Bronchial smooth muscle cell (primary cell): ENCODE data around the gene SLC43A1. TPM values are rescaled to one million over a fixed set of nuclear protein-coding genes. Genes with fewer than 3 reads are reported as not detected.

Experiments
- total RNA-seq: library from RNA; depleted of rRNA; stranded (reverse); fragments of >200 nt; gene quantifications from 2 replicates; pipeline ENCODE4 v1.2.1, GENCODE V29; 2014

SLC43A1 gene
- total RNA-seq: 12.0 and 26.4 TPM in 2 replicates

GRCh38 chr11:57515332-57516060 lies at the start of gene SLC43A1:
TSS of gene SLC43A1 (minus strand) at chr11:57515702. CDS start at chr11:57514111, 1,591 bp downstream.

GRCh38 chr11:57536947-57537619 lies 21.6 kb upstream of the SLC43A1 start, which contains the start of gene SMTNL1:
TSS of gene SMTNL1 (plus strand) at chr11:57537595. CDS start at chr11:57542643, 5,048 bp downstream.

DNA sequence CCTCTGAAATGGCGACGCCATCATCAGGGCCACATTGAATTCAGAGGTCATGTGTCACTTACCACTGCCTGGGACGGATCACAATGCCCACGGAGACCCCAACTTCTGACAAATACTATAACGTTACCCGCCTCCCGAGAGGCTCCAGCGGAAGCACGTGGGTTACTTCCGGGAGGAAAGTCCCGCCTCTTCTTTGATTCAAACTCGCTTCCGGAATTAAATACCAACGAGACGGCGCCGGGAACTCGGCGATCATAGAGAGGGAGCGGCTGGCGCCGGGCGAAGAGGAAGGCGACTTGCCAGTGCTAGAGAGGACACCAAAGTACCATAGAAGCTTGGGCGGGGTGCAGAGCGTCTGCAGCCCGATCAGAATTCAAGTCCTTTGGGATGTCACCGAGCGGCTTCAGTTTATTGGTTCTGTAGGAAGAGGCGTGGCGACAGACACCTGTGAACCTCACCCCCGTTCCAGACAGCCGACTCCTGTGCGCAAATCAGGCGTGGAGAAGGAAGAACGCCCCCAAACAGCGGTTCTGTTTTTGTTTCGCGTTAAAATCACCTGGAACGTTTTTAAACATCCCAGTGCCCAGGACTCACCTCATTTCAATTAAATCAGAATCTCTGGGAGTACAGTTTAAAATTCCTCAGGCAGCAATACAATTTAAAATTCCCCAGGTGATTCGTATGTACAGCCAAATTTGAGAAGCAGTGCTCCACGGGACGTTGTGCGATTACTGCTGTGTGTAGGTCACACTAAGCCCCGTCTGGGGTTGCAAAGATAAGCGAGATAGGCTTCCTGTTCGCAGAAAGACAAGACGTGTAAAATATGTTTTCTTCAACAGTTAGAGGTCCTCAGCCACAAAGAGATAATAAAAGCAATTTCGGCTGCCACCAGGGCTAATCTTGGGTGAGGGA lies 15.3 kb upstream of the SLC43A1 start, which contains the start of gene TIMM10:
TIMM10 (minus strand) TSS at position 159 of the 912 bp plus-strand sequence. CDS start 565 bp downstream, outside the sequence.

DNA sequence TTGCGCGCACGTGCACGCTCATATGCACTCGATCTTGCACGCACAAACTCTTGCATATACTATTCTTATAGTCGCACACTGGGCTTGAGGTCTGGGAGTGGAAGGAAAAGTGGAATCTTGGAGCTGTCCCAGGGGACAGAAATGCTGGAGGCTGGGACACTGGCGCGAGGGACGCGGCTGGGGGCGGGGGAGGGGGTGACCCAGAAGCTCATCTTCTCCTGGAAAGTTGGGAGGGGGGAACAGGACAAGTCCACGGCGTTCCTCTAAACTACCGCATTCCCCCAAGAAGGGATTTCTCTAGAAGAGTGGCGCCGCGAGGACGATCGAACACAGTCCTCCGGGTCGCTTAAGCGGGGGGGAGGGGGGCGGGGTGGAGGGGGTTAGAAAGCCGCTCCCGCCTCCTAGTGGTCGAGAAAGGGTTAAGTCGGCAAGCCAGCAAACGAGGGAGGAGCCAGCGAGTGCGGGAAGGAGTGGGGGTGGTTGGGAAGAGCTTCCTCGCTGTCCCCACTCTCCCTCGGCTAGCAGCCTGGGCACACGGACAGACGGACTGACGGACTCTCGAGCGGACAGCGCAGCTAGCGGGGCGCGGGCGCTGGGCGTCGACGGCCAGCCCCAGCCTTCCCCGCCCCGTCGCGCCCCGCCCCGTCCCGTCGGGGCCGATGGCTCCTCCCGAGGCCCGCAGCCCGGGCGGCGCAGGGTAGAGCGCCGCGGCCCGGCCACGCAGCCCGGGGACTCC lies 55.3 kb downstream of the SLC43A1 start, which contains the start of gene RTN4RL2:
RTN4RL2 (plus strand) TSS at position 507 of the 736 bp plus-strand sequence. CDS start 338 bp downstream, outside the sequence.

Other genes with a start within 250 kb of the SLC43A1 start
- gene TNKS1BP1, start 190.8 kb downstream of the SLC43A1 start, total RNA-seq: 72.7 and 81.8 TPM in 2 replicates
- gene SSRP1, start 179.8 kb downstream of the SLC43A1 start, total RNA-seq: 44.9 and 59.9 TPM in 2 replicates
- gene P2RX3, start 177.3 kb downstream of the SLC43A1 start, total RNA-seq: not detected in 2 replicates
- not detected in 2 replicates for gene PRG3, start 134.6 kb downstream of the SLC43A1 start, total RNA-seq
- gene PRG2, start 125.1 kb downstream of the SLC43A1 start, total RNA-seq: not detected in 2 replicates
- gene SLC43A3, start 88.6 kb downstream of the SLC43A1 start, total RNA-seq: 13.1 and 20.6 TPM in 2 replicates
- under 0.01 TPM in 2 replicates for gene RTN4RL2, start 55.2 kb downstream of the SLC43A1 start, total RNA-seq
- 47.3 and 55.0 TPM in 2 replicates for gene TIMM10, start 15.1 kb upstream of the SLC43A1 start, total RNA-seq
- gene SMTNL1, start 21.9 kb upstream of the SLC43A1 start, total RNA-seq: not detected in 2 replicates
- 63.2 and 73.2 TPM in 2 replicates for gene UBE2L6, start 52.0 kb upstream of the SLC43A1 start, total RNA-seq
- 5.5 and 7.6 TPM in 2 replicates for gene SERPING1, start 82.0 kb upstream of the SLC43A1 start, total RNA-seq
- gene YPEL4, start 134.2 kb upstream of the SLC43A1 start, total RNA-seq: 2.2 and 4.7 TPM in 2 replicates
- 13.4 and 17.8 TPM in 2 replicates for gene CLP1, start 142.1 kb upstream of the SLC43A1 start, total RNA-seq
- gene ZDHHC5, start 152.4 kb upstream of the SLC43A1 start, total RNA-seq: 18.4 and 20.0 TPM in 2 replicates
- 10.6 and 13.4 TPM in 2 replicates for gene MED19, start 196.5 kb upstream of the SLC43A1 start, total RNA-seq
- gene TMX2, start 196.9 kb upstream of the SLC43A1 start, total RNA-seq: 35.3 and 39.4 TPM in 2 replicates
- 50.1 and 88.9 TPM in 2 replicates for gene SELENOH, start 225.8 kb upstream of the SLC43A1 start, total RNA-seq
- not detected in 2 replicates for gene BTBD18, start 236.1 kb upstream of the SLC43A1 start, total RNA-seq
- gene CTNND1, start 246.1 kb upstream of the SLC43A1 start, total RNA-seq: 75.2 and 91.6 TPM in 2 replicates